ENCODE results near the gene PON2. TPM values are rescaled to one million over a fixed set of nuclear protein-coding genes. Genes with fewer than 3 reads are reported as not detected.

The PON2 gene
- polyA plus RNA-seq, 1 of the 3 experiments (the other 2 are of a cell fraction): 125 TPM

GRCh38 chr7:95425694-95426093 is 9.1 kb downstream of the PON2 start:
- ChIA-PET CTCF (interaction anchor here (0.6 kb wide), 1 partner anchor 51 kb away, joined by 3 read pairs; no protein-coding TSS in a partner anchor), POLR2A (no interaction called here)
- no peak overlapping the region for H3K4me3 ChIP-seq (ENCODE audit: low read depth in 2 of 2, low read length in 1 of 2)
- H3K4me2 ChIP-seq: no peak overlapping the region
- TF ChIP-seq SMC3 (IDR thresholded peaks at IDR 0.05; ENCODE audit: low read depth, low read length): no peak
- no peak for TF ChIP-seq CTCF (IDR thresholded peaks at IDR 0.05)
- no peak for TF ChIP-seq SIN3A (IDR thresholded peaks at IDR 0.05; ENCODE audit: borderline replicate concordance, low read depth, low read length)
- TF ChIP-seq RCOR1 (IDR thresholded peaks at IDR 0.05; ENCODE audit: low read length): no peak
- no peak for TF ChIP-seq EZH2phosphoT487 (IDR thresholded peaks at IDR 0.05; ENCODE audit: borderline replicate concordance, low read depth)
- TF ChIP-seq TEAD4 (IDR thresholded peaks at IDR 0.05; ENCODE audit: borderline replicate concordance, insufficient read depth): no peak
- no peak for TF ChIP-seq USF2 (IDR thresholded peaks at IDR 0.05; ENCODE audit: borderline replicate concordance, low read depth, low read length)
- no peak for TF ChIP-seq ELF1 (IDR thresholded peaks at IDR 0.05)
- TF ChIP-seq FOXJ3 (CRISPR knock-in tag; IDR thresholded peaks at IDR 0.05): no peak
- no peak for TF ChIP-seq NFIC (IDR thresholded peaks at IDR 0.05; ENCODE audit: borderline replicate concordance)
- no peak for TF ChIP-seq FOXM1 (IDR thresholded peaks at IDR 0.05; ENCODE audit: low read depth)
- no peak for TF ChIP-seq PBX3 (IDR thresholded peaks at IDR 0.05)
- no peak for TF ChIP-seq YY1 (IDR thresholded peaks at IDR 0.05; ENCODE audit: low read depth)
- TF ChIP-seq MXI1 (IDR thresholded peaks at IDR 0.05; ENCODE audit: low read depth, low read length): no peak
- TF ChIP-seq GABPA (IDR thresholded peaks at IDR 0.05; ENCODE audit: low read depth): no peak
- TF ChIP-seq GATA2 (CRISPR knock-in tag; IDR thresholded peaks at IDR 0.05): no peak
- no peak for TF ChIP-seq POLR2AphosphoS5 (IDR thresholded peaks at IDR 0.05; ENCODE audit: low read depth, low read length)
- no peaks in the 10 kb centered on the region for H4K20me1 ChIP-seq (ENCODE audit: insufficient read depth)
- peaks cover 17 to 27% of the 10 kb centered on the region in 2 experiments for H3K36me3 ChIP-seq (replicated peaks in 1 of 2; ENCODE audit: control insufficient read depth in 1 of 2, insufficient read depth in 2 of 2, low read length in 1 of 2)
- H3K4me1 ChIP-seq (ENCODE audit: control insufficient read depth in 1 of 2, insufficient read depth in 2 of 2, low read depth in 1 of 2, low read length in 1 of 2): peaks cover 0 to 7% of the 10 kb centered on the region in 2 experiments; a peak in 2 of 4 replicates
- DNase-seq: no peak
- H3F3A ChIP-seq (replicated peaks; ENCODE audit: insufficient read depth): peaks cover 6% of the 10 kb centered on the region
- WGBS (ENCODE audit: low lambda C conversion rate): 91% methylated on average over 2 of the region's 2 CpGs
- H3K9me3 ChIP-seq: no peaks in the 10 kb centered on the region
- H2AFZ ChIP-seq (ENCODE audit: low read depth): no peak overlapping the region
- no peaks in the 10 kb centered on the region for H3K9me2 ChIP-seq
- no peak overlapping the region for H3K9ac ChIP-seq
- no peaks in the 10 kb centered on the region for H3K27me3 ChIP-seq (ENCODE audit: insufficient read depth)
- H3K79me2 ChIP-seq (ENCODE audit: insufficient read depth): peaks cover 49% of the 10 kb centered on the region; the same call in 1 of the 2 replicates
- H3K27ac ChIP-seq (ENCODE audit: low read depth in 2 of 2, low read length in 1 of 2): no peak overlapping the region
